Upper lobe of left lung (tissue), 6 donors: ENCODE measurements around the gene ZNF835. TPM values are rescaled to one million over a fixed set of nuclear protein-coding genes. Genes with fewer than 3 reads are reported as not detected.
A peak's percentile ranks its signal among the peaks of the same experiment; 100 is the strongest.

Experiments
- ATAC-seq, 2 donors: fragments of 200-7000 bp; cut with Tn5 transposase; one replicate each; pipeline ENCODE4 v1.9.1; 2022; ENCODE audit warnings: mild to moderate bottlenecking in 2 of 2, moderate library complexity in 2 of 2; ENCODE audit not compliant: low FRiP score in 2 of 2
- DNase-seq, 2 donors: peaks; one replicate each; pipeline ENCODE4 v3.0.0-alpha.2; 2019 to 2020
- H3K27ac ChIP-seq, 4 donors: fragments of 200-600 bp; sonication (generic); one replicate each; pipeline ENCODE4 v1.5.1; 2016 to 2019
- H3K27me3 ChIP-seq, 4 donors: fragments of 200-600 bp; sonication (generic); one replicate each; pipeline ENCODE4 v1.5.1; 2017 to 2019
- H3K36me3 ChIP-seq, 4 donors: fragments of 200-600 bp; sonication (generic); one replicate each; pipeline ENCODE4 v1.5.1; 2016 to 2019
- H3K4me1 ChIP-seq, 4 donors: fragments of 200-600 bp; sonication (generic); one replicate each; pipeline ENCODE4 v1.5.1; 2018 to 2019
- H3K4me3 ChIP-seq, 4 donors: fragments of 200-600 bp; sonication (generic); one replicate each; pipeline ENCODE4 v1.5.1; 2017 to 2019; ENCODE audit warnings: mild to moderate bottlenecking in 2 of 4, moderate library complexity in 1 of 4
- H3K9me3 ChIP-seq, 4 donors: fragments of 200-600 bp; sonication (generic); one replicate each; pipeline ENCODE4 v1.5.1; 2018 to 2019
- CTCF ChIP-seq, 6 experiments: fragments of 450-650 bp in 4 of 6; fragments of 200-600 bp in 2 of 6; sonication (generic) in 2 of 6; IDR thresholded peaks; one replicate each; pipeline ENCODE4 v1.5.1; 2016 to 2019; ENCODE audit warnings: antibody characterized with exemption in 6 of 6
- EP300 ChIP-seq, 4 donors: sonication (generic); formaldehyde crosslinking; IDR thresholded peaks; one replicate each; pipeline ENCODE4 v1.5.1; 2017; ENCODE audit warnings: antibody characterized with exemption in 4 of 4, control low read depth in 2 of 4
- POLR2A ChIP-seq, 4 donors: fragments of 450-650 bp; IDR thresholded peaks; one replicate each; pipeline ENCODE4 v1.5.1; 2016 to 2017; ENCODE audit warnings: antibody characterized with exemption in 4 of 4, mild to moderate bottlenecking in 2 of 4
- POLR2AphosphoS5 ChIP-seq, 2 donors: sonication (generic); formaldehyde crosslinking; IDR thresholded peaks; one replicate each; pipeline ENCODE4 v1.5.1; 2017; ENCODE audit warnings: antibody characterized with exemption in 2 of 2
- WGBS, 2 donors: methylation state at CpG; one replicate each; pipeline ENCODE4 v1.1.5; 2017 to 2018; 5-methylcytosine and 5-hydroxymethylcytosine counted together
- total RNA-seq, 6 donors: library from RNA; depleted of rRNA in 4 of 6; stranded (reverse); fragments of >200 nt in 4 of 6; gene quantifications; one replicate each; pipeline versions ENCODE4 v1.1.0 to v1.2.1, GENCODE V29; 2016 to 2021
- donor health status: DM: no; HTN: no; CAD: no; lungs with moderate emphysema.
- donor health status: DM: no; HTN: yes; CAD: no; lungs with severe emphysema.

Gene ZNF835
- total RNA-seq, 6 donors from 2014 or later = 0.78 to 4.1 (median 2.7) TPM; not detected in 1

GRCh38 chr19:56668676-56669075, 2.9 kb downstream of the ZNF835 start:
- no peaks in the 10 kb centered on the region for H3K27me3 ChIP-seq
- 92 to 93% methylated on average over 9 of the region's 9 CpGs for WGBS, 2 donors
- peaks cover 12 to 22% (median 18%) of the 10 kb centered on the region in 4 donors for H3K4me1 ChIP-seq
- peaks cover 0 to 16% (median 10%) of the 10 kb centered on the region in 4 donors for H3K36me3 ChIP-seq
- DNase-seq (no peak), ATAC-seq (no peak)
- no peak overlapping the region for H3K27ac ChIP-seq
- peaks cover 0 to 12% (median 3%) of the 10 kb centered on the region in 4 donors for H3K9me3 ChIP-seq
- no peak for TF ChIP-seq POLR2A (IDR thresholded peaks at IDR 0.05)
- TF ChIP-seq POLR2AphosphoS5 (IDR thresholded peaks at IDR 0.05) = no peak
- no peak for TF ChIP-seq CTCF (IDR thresholded peaks at IDR 0.05)
- no peak for TF ChIP-seq EP300 (IDR thresholded peaks at IDR 0.05)
- H3K4me3 ChIP-seq = no peak overlapping the region

- peaks cover 0 to 26% (median 16%) of the 10 kb centered on the region in 4 donors for H3K36me3 ChIP-seq
- H3K27me3 ChIP-seq = no peaks in the 10 kb centered on the region
- H3K4me3 ChIP-seq = no peak overlapping the region
- peaks cover 0 to 16% (median 9%) of the 10 kb centered on the region in 4 donors for H3K9me3 ChIP-seq
- DNase-seq (no peak), ATAC-seq (no peak)
- TF ChIP-seq CTCF (IDR thresholded peaks at IDR 0.05) (no peak), POLR2AphosphoS5 (IDR thresholded peaks at IDR 0.05) (no peak), EP300 (IDR thresholded peaks at IDR 0.05) (no peak), POLR2A (IDR thresholded peaks at IDR 0.05) (no peak)
- WGBS, 2 donors = 70% methylated on average over 6 of the region's 6 CpGs
- H3K4me1 ChIP-seq = peaks cover 12 to 21% (median 17%) of the 10 kb centered on the region in 4 donors
- no peak overlapping the region for H3K27ac ChIP-seq
Observed at GRCh38 chr19:56667311-56667870, 4.2 kb downstream of the ZNF835 start.

GRCh38 chr19:56664511-56664910, 7.0 kb downstream of the ZNF835 start:
- no peak overlapping the region for H3K27ac ChIP-seq
- H3K36me3 ChIP-seq = peaks cover 0 to 26% (median 17%) of the 10 kb centered on the region in 4 donors
- DNase-seq (peak in 1 of 2 donors; percentile 76), ATAC-seq (no peak)
- H3K9me3 ChIP-seq = peaks cover 0 to 26% (median 16%) of the 10 kb centered on the region in 4 donors
- no peaks in the 10 kb centered on the region for H3K27me3 ChIP-seq
- no peak for TF ChIP-seq POLR2AphosphoS5 (IDR thresholded peaks at IDR 0.05)
- TF ChIP-seq CTCF (IDR thresholded peaks at IDR 0.05) = no peak
- TF ChIP-seq POLR2A (IDR thresholded peaks at IDR 0.05) = no peak
- TF ChIP-seq EP300 (IDR thresholded peaks at IDR 0.05) = no peak
- 88 to 94% methylated on average over 21 to 43 of the region's 43 CpGs for WGBS, 2 donors
- H3K4me1 ChIP-seq = no peaks in the 10 kb centered on the region
- H3K4me3 ChIP-seq = no peak overlapping the region

- 93 to 94% methylated on average over 57 to 60 of the region's 60 CpGs for WGBS, 2 donors
- Histone ChIP-seq H3K9me3 (peaks cover 0 to 26% (median 16%) of the 10 kb centered on the region in 4 donors), H3K36me3 (peaks cover 0 to 26% (median 17%) of the 10 kb centered on the region in 4 donors), H3K27ac (no peak overlapping the region), H3K4me3 (no peak overlapping the region), H3K27me3 (no peaks in the 10 kb centered on the region), H3K4me1 (no peaks in the 10 kb centered on the region)
- TF ChIP-seq POLR2AphosphoS5 (IDR thresholded peaks at IDR 0.05) (no peak), CTCF (IDR thresholded peaks at IDR 0.05) (no peak), POLR2A (IDR thresholded peaks at IDR 0.05) (no peak), EP300 (IDR thresholded peaks at IDR 0.05) (no peak)
- ATAC-seq = peak in 1 of 2 donors; percentile 5
- DNase-seq = peak in 1 of 2 donors; percentile 80
Observed at GRCh38 chr19:56663931-56664500, 7.5 kb downstream of the ZNF835 start.
